HepG2 (cell line): ENCODE measurements around the gene CTAG1B. TPM values are rescaled to one million over a fixed set of nuclear protein-coding genes. Genes with fewer than 3 reads are reported as not detected.
A peak's percentile ranks its signal among the peaks of the same experiment; 100 is the strongest.
"Not testable (repeated sequence)": the region's sequence is repeated elsewhere in the genome, so short reads cannot be mapped to it uniquely, and the experiment has no call there.

Experiments
- ATAC-seq: fragments of 200-7000 bp; cut with Tn5 transposase; 3 replicates; pipeline ENCODE4 v1.9.1; 2020; ENCODE audit warnings: mild to moderate bottlenecking, moderate library complexity
- BruUV-seq: library from RNA; stranded (reverse); fragments of 400-500 nt; replicated peaks from 2 replicates; lab custom pipeline; 2021; lab: Mats Ljungman, UMichigan
- CTCF ChIA-PET: fragments of 300-600 bp; formaldehyde crosslinking; extraction: SDS; loops from one replicate; lab custom pipeline; 2021; ENCODE audit warnings: low total read pairs, inconsistent platforms, low intra/inter-chr PET ratio; lab: Yijun Ruan, JAX
- POLR2A ChIA-PET: fragments of 350-600 bp; sonication (Branson Sonifier 250); formaldehyde crosslinking; loops from one replicate; lab custom pipeline; 2020; ENCODE audit warnings: antibody characterized with exemption, inconsistent platforms; lab: Yijun Ruan, JAX
- DNase-seq: peaks from one replicate; pipeline ENCODE4 v3.0.0-alpha.2; 2015; ENCODE audit warnings: low spot score
- FAIRE-seq: peaks from 3 replicates; lab custom pipeline; 2011; peaks lifted over from hg19 to GRCh38; lab: Jason Lieb, UNC
- H2AFZ ChIP-seq: one replicate; pipeline ENCODE4 v1.6.1; 2011; ENCODE audit warnings: low read length, inconsistent platforms
- H3K27ac ChIP-seq: fragments of 300-600 bp; 3 replicates; pipeline ENCODE4 v1.8.0; 2011; ENCODE audit warnings: mixed run types, mild to moderate bottlenecking, mixed read lengths, low read length, inconsistent platforms; ENCODE audit not compliant: insufficient read depth; ENCODE audit errors: extremely low read length
- H3K27me3 ChIP-seq, 2 experiments: fragments of 200-600 bp in 1 of 2; 2 replicates in 1 of 2; 3 replicates in 1 of 2; pipeline versions ENCODE4 v1.6.0 to v1.8.0; 2011; ENCODE audit warnings: low read length in 2 of 2, mild to moderate bottlenecking in 2 of 2, moderate library complexity in 2 of 2, inconsistent platforms in 1 of 2; ENCODE audit not compliant: insufficient read depth in 2 of 2, control insufficient read depth in 1 of 2
- H3K36me3 ChIP-seq, 2 experiments: fragments of 200-600 bp in 1 of 2; replicated peaks in 1 of 2; 2 replicates in 1 of 2; 3 replicates in 1 of 2; pipeline versions ENCODE4 v1.5.1 to v1.8.0; 2011; ENCODE audit warnings: low read length in 2 of 2, inconsistent platforms in 1 of 2; ENCODE audit not compliant: insufficient read depth in 2 of 2, control insufficient read depth in 1 of 2
- H3K4me1 ChIP-seq: 2 replicates; pipeline ENCODE4 v1.5.1; 2012; ENCODE audit warnings: low read length, inconsistent platforms; ENCODE audit not compliant: insufficient read depth
- H3K4me2 ChIP-seq: 2 replicates; pipeline ENCODE4 v1.6.0; 2011; ENCODE audit warnings: low read depth, low read length, inconsistent platforms
- H3K4me3 ChIP-seq, 3 experiments: fragments of 200-600 bp in 1 of 3; sonication (generic), shearing (Covaris generic) in 1 of 3; replicated peaks in 1 of 3; 2 replicates each; pipeline ENCODE4 v1.5.1; 2011 to 2016; ENCODE audit warnings: low read length in 3 of 3, inconsistent platforms in 2 of 3, low read depth in 2 of 3, mild to moderate bottlenecking in 2 of 3, control low read depth in 1 of 3, mixed read lengths in 1 of 3; ENCODE audit not compliant: insufficient read depth in 1 of 3
- H3K79me2 ChIP-seq: one replicate; pipeline ENCODE4 v1.6.1; 2011; ENCODE audit warnings: low read length, inconsistent platforms; ENCODE audit not compliant: insufficient read depth
- H3K9ac ChIP-seq: 2 replicates; pipeline ENCODE4 v1.6.0; 2011; ENCODE audit warnings: mild to moderate bottlenecking, low read depth, low read length, inconsistent platforms; ENCODE audit not compliant: insufficient read depth
- H3K9me3 ChIP-seq: 2 replicates; pipeline ENCODE4 v1.5.1; 2012; ENCODE audit warnings: mild to moderate bottlenecking, low read length
- H4K20me1 ChIP-seq: 2 replicates; pipeline ENCODE4 v1.6.0; 2011; ENCODE audit warnings: inconsistent platforms, mild to moderate bottlenecking, low read length, moderate library complexity; ENCODE audit not compliant: insufficient read depth
- WGBS: methylation state at CpG from one replicate; pipeline ENCODE4 v1.1.6; 2017; ENCODE audit warnings: low lambda C conversion rate; 5-methylcytosine and 5-hydroxymethylcytosine counted together
- in situ Hi-C: cut with HindIII; loops from 2 replicates; pipeline ENCODE4 v1.10.0; 2017; ENCODE audit warnings: low pct_unique_long_range_greater_than_20kb; ENCODE audit not compliant: extremely low pct_ligation_motif_present
- intact Hi-C: fragments of 100-400 bp; cut with micrococcal nuclease; formaldehyde crosslinking; loops from one replicate; pipeline ENCODE4 v1.10.0; 2022; ENCODE audit not compliant: unreplicated experiment
- polyA plus RNA-seq, 8 experiments: library from polyadenylated mRNA; depleted of rRNA in 3 of 8; stranded (reverse) in 7 of 8; unstranded in 1 of 8; fragments of >200 nt; fragmentation: Illumina TruSeq in 4 of 8; extraction: Trizol in 4 of 8; gene quantifications; 2 replicates each; pipeline versions ENCODE4 v1.2.1 to v1.2.3, GENCODE V29; 2011 to 2016; ENCODE audit warnings: low read depth in 4 of 8, missing spikeins in 1 of 8, mixed read lengths in 1 of 8; ENCODE audit not compliant: insufficient read depth in 1 of 8
- total RNA-seq, 5 experiments: library from RNA; depleted of rRNA; stranded (reverse); fragments of >200 nt; fragmentation: Illumina TruSeq; extraction: Trizol; gene quantifications; 2 replicates each; pipeline ENCODE4 v1.2.3, GENCODE V29; 2016; ENCODE audit warnings: low read depth in 1 of 5

The CTAG1B gene
- total and polyA plus RNA-seq, 2 of the 13 experiments (the other 11 are each of a cell fraction or from before 2014, with no cell fraction given) = not detected

GRCh38 chrX:154645745-154646378 lies 26.8 kb upstream of the CTAG1B start:
- H3K4me2 ChIP-seq, DNase-seq, POLR2A ChIA-PET, H4K20me1 ChIP-seq, intact Hi-C loops, H2AFZ ChIP-seq, H3K36me3 ChIP-seq, in situ Hi-C loops, H3K4me1 ChIP-seq, H3K27me3 ChIP-seq, H3K27ac ChIP-seq, ATAC-seq, H3K9ac ChIP-seq, H3K79me2 ChIP-seq, H3K9me3 ChIP-seq, H3K4me3 ChIP-seq, FAIRE-seq, CTCF ChIA-PET, BruUV-seq: not testable (repeated sequence)
- no CpG with 5 or more reads among the region's 24 CpGs for WGBS

GRCh38 chrX:154643708-154644107 lies 24.6 kb upstream of the CTAG1B start:
- H3K9ac ChIP-seq, H2AFZ ChIP-seq, H3K4me3 ChIP-seq, intact Hi-C loops, H3K27ac ChIP-seq, H3K4me1 ChIP-seq, POLR2A ChIA-PET, in situ Hi-C loops, H3K36me3 ChIP-seq, H3K4me2 ChIP-seq, H4K20me1 ChIP-seq, BruUV-seq, H3K27me3 ChIP-seq, H3K9me3 ChIP-seq, DNase-seq, H3K79me2 ChIP-seq, ATAC-seq, CTCF ChIA-PET, FAIRE-seq: not testable (repeated sequence)
- no CpG with 5 or more reads among the region's 31 CpGs for WGBS

- H3K9ac ChIP-seq, FAIRE-seq, H3K4me2 ChIP-seq, H3K36me3 ChIP-seq, H3K27me3 ChIP-seq, ATAC-seq, intact Hi-C loops, POLR2A ChIA-PET, H3K79me2 ChIP-seq, H3K9me3 ChIP-seq, H3K4me1 ChIP-seq, in situ Hi-C loops, H3K4me3 ChIP-seq, H4K20me1 ChIP-seq, H3K27ac ChIP-seq, H2AFZ ChIP-seq, BruUV-seq, CTCF ChIA-PET, DNase-seq: not testable (repeated sequence)
- WGBS = no CpG with 5 or more reads among the region's 10 CpGs
Measured at GRCh38 chrX:154641740-154642139, 22.7 kb upstream of the CTAG1B start.

GRCh38 chrX:154633661-154634060 lies 14.6 kb upstream of the CTAG1B start:
- intact Hi-C loops, FAIRE-seq, H3K4me2 ChIP-seq, H2AFZ ChIP-seq, H3K36me3 ChIP-seq, H3K79me2 ChIP-seq, H3K4me3 ChIP-seq, H3K27me3 ChIP-seq, H3K9me3 ChIP-seq, POLR2A ChIA-PET, H3K9ac ChIP-seq, H3K4me1 ChIP-seq, BruUV-seq, H3K27ac ChIP-seq, DNase-seq, H4K20me1 ChIP-seq, CTCF ChIA-PET, in situ Hi-C loops: not testable (repeated sequence)
- peak; percentile 39 for ATAC-seq
- no CpG with 5 or more reads among the region's 11 CpGs for WGBS
